ENCODE measurements around the gene VWA2.

DNA sequence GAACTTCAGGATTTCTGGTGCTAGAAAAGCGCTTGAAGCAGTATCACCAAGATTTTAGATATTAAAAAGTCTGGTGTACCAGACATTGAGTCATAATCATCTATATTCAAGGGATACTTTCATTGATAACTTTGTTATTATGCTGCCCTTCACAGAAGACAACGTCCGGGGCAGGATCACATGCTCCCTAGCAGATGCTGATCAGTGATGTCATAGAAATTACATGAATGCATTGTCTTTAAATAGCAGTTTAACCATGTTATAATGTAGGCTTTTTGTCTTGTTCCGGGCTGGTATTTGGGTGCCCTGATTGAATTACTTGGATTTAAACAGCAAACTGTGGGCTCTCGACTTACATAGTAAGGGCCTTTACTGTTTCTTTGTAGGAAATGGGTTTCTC is 54.0 kb downstream of the VWA2 start:
- no peak for TF ChIP-seq EGR1 (IDR thresholded peaks at IDR 0.05)
- TF ChIP-seq, protein P1, sequence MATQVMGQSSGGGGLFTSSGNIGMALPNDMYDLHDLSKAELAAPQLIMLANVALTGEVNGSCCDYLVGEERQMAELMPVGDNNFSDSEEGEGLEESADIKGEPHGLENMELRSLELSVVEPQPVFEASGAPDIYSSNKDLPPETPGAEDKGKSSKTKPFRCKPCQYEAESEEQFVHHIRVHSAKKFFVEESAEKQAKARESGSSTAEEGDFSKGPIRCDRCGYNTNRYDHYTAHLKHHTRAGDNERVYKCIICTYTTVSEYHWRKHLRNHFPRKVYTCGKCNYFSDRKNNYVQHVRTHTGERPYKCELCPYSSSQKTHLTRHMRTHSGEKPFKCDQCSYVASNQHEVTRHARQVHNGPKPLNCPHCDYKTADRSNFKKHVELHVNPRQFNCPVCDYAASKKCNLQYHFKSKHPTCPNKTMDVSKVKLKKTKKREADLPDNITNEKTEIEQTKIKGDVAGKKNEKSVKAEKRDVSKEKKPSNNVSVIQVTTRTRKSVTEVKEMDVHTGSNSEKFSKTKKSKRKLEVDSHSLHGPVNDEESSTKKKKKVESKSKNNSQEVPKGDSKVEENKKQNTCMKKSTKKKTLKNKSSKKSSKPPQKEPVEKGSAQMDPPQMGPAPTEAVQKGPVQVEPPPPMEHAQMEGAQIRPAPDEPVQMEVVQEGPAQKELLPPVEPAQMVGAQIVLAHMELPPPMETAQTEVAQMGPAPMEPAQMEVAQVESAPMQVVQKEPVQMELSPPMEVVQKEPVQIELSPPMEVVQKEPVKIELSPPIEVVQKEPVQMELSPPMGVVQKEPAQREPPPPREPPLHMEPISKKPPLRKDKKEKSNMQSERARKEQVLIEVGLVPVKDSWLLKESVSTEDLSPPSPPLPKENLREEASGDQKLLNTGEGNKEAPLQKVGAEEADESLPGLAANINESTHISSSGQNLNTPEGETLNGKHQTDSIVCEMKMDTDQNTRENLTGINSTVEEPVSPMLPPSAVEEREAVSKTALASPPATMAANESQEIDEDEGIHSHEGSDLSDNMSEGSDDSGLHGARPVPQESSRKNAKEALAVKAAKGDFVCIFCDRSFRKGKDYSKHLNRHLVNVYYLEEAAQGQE (IDR thresholded peaks at IDR 0.05; ENCODE audit: low read depth) = no peak
- no peak for TF ChIP-seq TCF12 (IDR thresholded peaks at IDR 0.05; ENCODE audit: low read depth)
- no peak for TF ChIP-seq RAD21 (IDR thresholded peaks at IDR 0.05; ENCODE audit: low read depth)
- no peak for TF ChIP-seq CREB1 (IDR thresholded peaks at IDR 0.05; ENCODE audit: low read depth)
- TF ChIP-seq, protein P2, sequence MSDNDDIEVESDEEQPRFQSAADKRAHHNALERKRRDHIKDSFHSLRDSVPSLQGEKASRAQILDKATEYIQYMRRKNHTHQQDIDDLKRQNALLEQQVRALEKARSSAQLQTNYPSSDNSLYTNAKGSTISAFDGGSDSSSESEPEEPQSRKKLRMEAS (IDR thresholded peaks at IDR 0.05) = no peak
- TF ChIP-seq, protein P3, sequence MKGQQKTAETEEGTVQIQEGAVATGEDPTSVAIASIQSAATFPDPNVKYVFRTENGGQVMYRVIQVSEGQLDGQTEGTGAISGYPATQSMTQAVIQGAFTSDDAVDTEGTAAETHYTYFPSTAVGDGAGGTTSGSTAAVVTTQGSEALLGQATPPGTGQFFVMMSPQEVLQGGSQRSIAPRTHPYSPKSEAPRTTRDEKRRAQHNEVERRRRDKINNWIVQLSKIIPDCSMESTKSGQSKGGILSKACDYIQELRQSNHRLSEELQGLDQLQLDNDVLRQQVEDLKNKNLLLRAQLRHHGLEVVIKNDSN (IDR thresholded peaks at IDR 0.05) = no peak
- TF ChIP-seq TAF1 (IDR thresholded peaks at IDR 0.05; ENCODE audit: low read depth) = no peak
- no peak for TF ChIP-seq ZBTB7A (IDR thresholded peaks at IDR 0.05; ENCODE audit: low read depth)
- TF ChIP-seq TEAD4 (IDR thresholded peaks at IDR 0.05) = no peak

All from Ishikawa (cell line).